Measurements from ENCODE around the gene INTS15.

GRCh38 chr7:6630007-6630849 lies 40.4 kb downstream of the INTS15 start:
- no peak for TF ChIP-seq CTCF (IDR thresholded peaks at IDR 0.05; ENCODE audit: poor library complexity, severe bottlenecking)
- no peak for TF ChIP-seq REST (IDR thresholded peaks at IDR 0.05; ENCODE audit: borderline replicate concordance)
- no peak for TF ChIP-seq EP300 (conservative IDR thresholded peaks at IDR 0.05; ENCODE audit: poor library complexity, severe bottlenecking)
- TF ChIP-seq SMC3 (conservative IDR thresholded peaks at IDR 0.05; ENCODE audit: poor library complexity), result no peak
- no peak for TF ChIP-seq POLR2AphosphoS5 (IDR thresholded peaks at IDR 0.05)
